Spleen (tissue), 11 donors: ENCODE measurements around the gene LRRD1. TPM values are rescaled to one million over a fixed set of nuclear protein-coding genes. Genes with fewer than 3 reads are reported as not detected.

ENCODE experiments used
- DNase-seq: peaks from one replicate; pipeline ENCODE4 v3.0.0-alpha.2; 2020
- H3K27ac ChIP-seq, 8 donors: fragments of 200-600 bp; sonication (generic) in 7 of 8; 1 replicate in 4 of 8; 2 replicates in 4 of 8; pipeline versions ENCODE4 v1.5.0 to v1.8.0; 2016 to 2021; ENCODE audit warnings: inconsistent platforms in 4 of 8, mild to moderate bottlenecking in 4 of 8, moderate library complexity in 1 of 8
- H3K27me3 ChIP-seq, 7 donors: fragments of 200-600 bp; sonication (generic) in 6 of 7; replicated peaks in 1 of 7; 1 replicate in 4 of 7; 2 replicates in 3 of 7; pipeline versions ENCODE4 v1.5.0 to v1.8.0; 2016 to 2021; ENCODE audit warnings: inconsistent platforms in 3 of 7, mild to moderate bottlenecking in 1 of 7
- H3K36me3 ChIP-seq, 6 donors: fragments of 200-600 bp; sonication (generic) in 5 of 6; 1 replicate in 4 of 6; 2 replicates in 2 of 6; pipeline versions ENCODE4 v1.5.0 to v1.8.0; 2016 to 2021; ENCODE audit warnings: inconsistent platforms in 2 of 6
- H3K4me1 ChIP-seq, 6 donors: fragments of 200-600 bp; sonication (generic) in 5 of 6; 1 replicate in 3 of 6; 2 replicates in 3 of 6; pipeline versions ENCODE4 v1.5.0 to v1.8.0; 2016 to 2021; ENCODE audit warnings: inconsistent platforms in 3 of 6
- H3K4me3 ChIP-seq, 8 donors: fragments of 200-600 bp; sonication (generic) in 7 of 8; 1 replicate in 4 of 8; 2 replicates in 4 of 8; pipeline versions ENCODE4 v1.5.0 to v1.8.0; 2016 to 2021; ENCODE audit warnings: inconsistent platforms in 4 of 8, mild to moderate bottlenecking in 4 of 8, moderate library complexity in 2 of 8
- H3K9me3 ChIP-seq, 8 donors: fragments of 200-600 bp; sonication (generic) in 7 of 8; 1 replicate in 4 of 8; 2 replicates in 4 of 8; pipeline versions ENCODE4 v1.5.0 to v1.8.0; 2016 to 2021; ENCODE audit warnings: inconsistent platforms in 4 of 8
- CTCF ChIP-seq, 11 experiments: fragments of 200-600 bp in 7 of 11; fragments of 450-650 bp in 4 of 11; sonication (generic) in 4 of 11; IDR thresholded peaks in 8 of 11; conservative IDR thresholded peaks in 3 of 11; 1 replicate in 7 of 11; 2 replicates in 4 of 11; pipeline versions ENCODE4 v1.4.0 to v1.8.0; 2016 to 2021; ENCODE audit warnings: antibody characterized with exemption in 11 of 11, inconsistent platforms in 4 of 11, mild to moderate bottlenecking in 1 of 11
- POLR2A ChIP-seq, 3 donors: fragments of 450-650 bp; IDR thresholded peaks; one replicate each; pipeline ENCODE4 v1.5.1; 2017; ENCODE audit warnings: antibody characterized with exemption in 3 of 3, mild to moderate bottlenecking in 1 of 3
- POLR2AphosphoS5 ChIP-seq, 3 donors: sonication (generic); formaldehyde crosslinking; IDR thresholded peaks; one replicate each; pipeline ENCODE4 v1.5.1; 2017; ENCODE audit warnings: antibody characterized with exemption in 3 of 3
- WGBS, 5 donors: extraction: QIAGEN DNeasy Blood & Tissue Kit in 3 of 5; methylation state at CpG; one replicate each; pipeline versions ENCODE4 v1.1.5 to v1.1.7; 2013 to 2018; 5-methylcytosine and 5-hydroxymethylcytosine counted together
- intact Hi-C: fragments of 100-400 bp; cut with DNase I; formaldehyde crosslinking; loops from one replicate; pipeline ENCODE4 v1.15.0; 2023; ENCODE audit warnings: low total_unique reads
- polyA plus RNA-seq, 3 donors: library from polyadenylated mRNA; stranded (reverse); fragments of 200-250 nt; gene quantifications; one replicate each; pipeline ENCODE4 v1.2.1, GENCODE V29; 2013
- total RNA-seq, 7 donors: library from RNA; depleted of rRNA in 3 of 7; stranded (reverse); fragments of >200 nt in 3 of 7; fragmentation: NEBNext Ultra II Directional in 4 of 7; extraction: Animal tissue kit (Norgen Biotek cat#: 25700) in 4 of 7; gene quantifications; one replicate each; pipeline versions ENCODE4 v1.1.0 to v1.2.1, GENCODE V29; 2016 to 2021
- donor health status: healthy with polysubstance abuse.
- donor health status: DM: no; HTN: no; CAD: no; lungs with moderate emphysema.
- donor health status: DM: no; HTN: no; CAD: no.
- donor health status: Bipolar disorder and iron deficiency.
- donor health status: healthy.
- donor health status: DM: no; HTN: no; CAD: no.
- donor health status: DM: yes; HTN: yes; CAD: no.

Gene LRRD1
- total and polyA plus RNA-seq, 10 donors = 0.09 to 0.34 (median 0.25) TPM; not detected in 6

GRCh38 chr7:92158660-92159575, 20.0 kb downstream of the LRRD1 start:
- Histone ChIP-seq H3K27me3 (no peaks in the 10 kb centered on the region), H3K4me1 (no peaks in the 10 kb centered on the region), H3K36me3 (no peaks in the 10 kb centered on the region), H3K4me3 (no peak overlapping the region), H3K27ac (no peak overlapping the region), H3K9me3 (no peaks in the 10 kb centered on the region)
- intact Hi-C loops = no loop called here
- DNase-seq = no peak
- TF ChIP-seq POLR2A (IDR thresholded peaks at IDR 0.05) (no peak), POLR2AphosphoS5 (IDR thresholded peaks at IDR 0.05) (no peak), CTCF (IDR thresholded peaks at IDR 0.05 in 8 of 11, conservative IDR thresholded peaks at IDR 0.05 in 3 of 11) (no peak)
- 79 to 92% (median 91%) methylated on average over 3 of the region's 3 CpGs for WGBS, 5 donors

GRCh38 chr7:92156990-92157389, 22.0 kb downstream of the LRRD1 start:
- no peaks in the 10 kb centered on the region for H3K36me3 ChIP-seq
- intact Hi-C loops = no loop called here
- DNase-seq = no peak

GRCh38 chr7:92155108-92155739, 23.7 kb downstream of the LRRD1 start:
- TF ChIP-seq POLR2A (IDR thresholded peaks at IDR 0.05) = no peak
- TF ChIP-seq POLR2AphosphoS5 (IDR thresholded peaks at IDR 0.05) = no peak
- no peak for TF ChIP-seq CTCF (IDR thresholded peaks at IDR 0.05 in 8 of 11, conservative IDR thresholded peaks at IDR 0.05 in 3 of 11)
- H3K4me3 ChIP-seq = no peak overlapping the region
- no peaks in the 10 kb centered on the region for H3K27me3 ChIP-seq
- 80 to 100% (median 98%) methylated on average over 1 of the region's 1 CpG for WGBS, 5 donors
- H3K36me3 ChIP-seq = no peaks in the 10 kb centered on the region
- no peak for DNase-seq
- intact Hi-C loops = no loop called here
- H3K4me1 ChIP-seq = no peaks in the 10 kb centered on the region
- H3K27ac ChIP-seq = no peak overlapping the region
- H3K9me3 ChIP-seq = no peaks in the 10 kb centered on the region

More at GRCh38 chr7:92156990-92157389, 22.0 kb downstream of the LRRD1 start:
- H3K27me3 ChIP-seq = no peaks in the 10 kb centered on the region
- H3K9me3 ChIP-seq = no peaks in the 10 kb centered on the region
- TF ChIP-seq CTCF (IDR thresholded peaks at IDR 0.05 in 8 of 11, conservative IDR thresholded peaks at IDR 0.05 in 3 of 11) = no peak
- no peak for TF ChIP-seq POLR2AphosphoS5 (IDR thresholded peaks at IDR 0.05)
- TF ChIP-seq POLR2A (IDR thresholded peaks at IDR 0.05) = no peak
- no peak overlapping the region for H3K27ac ChIP-seq
- no peak overlapping the region for H3K4me3 ChIP-seq
- no peaks in the 10 kb centered on the region for H3K4me1 ChIP-seq

- no peaks in the 10 kb centered on the region for H3K36me3 ChIP-seq
- H3K4me1 ChIP-seq = no peaks in the 10 kb centered on the region
- 58 to 92% (median 77%) methylated on average over 1 of the region's 1 CpG for WGBS, 5 donors
- intact Hi-C loops = no loop called here
- TF ChIP-seq POLR2A (IDR thresholded peaks at IDR 0.05) (no peak), CTCF (IDR thresholded peaks at IDR 0.05 in 8 of 11, conservative IDR thresholded peaks at IDR 0.05 in 3 of 11) (no peak), POLR2AphosphoS5 (IDR thresholded peaks at IDR 0.05) (no peak)
- no peak overlapping the region for H3K4me3 ChIP-seq
- no peaks in the 10 kb centered on the region for H3K9me3 ChIP-seq
- DNase-seq = no peak
- H3K27ac ChIP-seq = no peak overlapping the region
- H3K27me3 ChIP-seq = no peaks in the 10 kb centered on the region
These were observed 28.4 kb downstream of the LRRD1 start for GRCh38 chr7:92150450-92151017.
